ENCODE results near the gene NAA15.

NAA15 gene

DNA sequence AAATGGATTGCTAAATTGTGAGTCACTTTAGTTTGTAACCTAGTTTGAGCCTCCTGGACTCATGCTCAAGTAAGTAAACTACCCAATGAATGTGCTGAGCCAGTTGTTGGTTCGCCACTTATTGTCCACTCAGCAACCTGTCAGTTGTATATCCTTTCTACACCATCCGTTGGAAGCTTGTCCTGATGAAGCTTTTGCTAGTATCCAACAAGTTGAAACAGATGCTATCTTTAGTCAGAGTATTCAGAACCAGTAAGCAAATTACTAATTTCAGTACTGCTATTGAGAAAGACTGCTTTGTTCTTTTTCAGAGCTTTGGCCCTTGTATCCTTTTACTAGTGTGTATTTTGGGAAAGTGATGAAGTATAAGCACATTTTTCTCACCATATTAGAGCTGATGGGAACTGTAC, 4.3 kb upstream of the NAA15 start:
- H3K4me3 ChIP-seq (ENCODE audit: low read depth, low read length) = no peak overlapping the region
- DNase-seq (ENCODE audit: low read depth) = peak; percentile 48
- TF ChIP-seq POLR2A (IDR thresholded peaks at IDR 0.05; ENCODE audit: extremely low read depth, insufficient read length) = no peak
- no peak for TF ChIP-seq CTCF (IDR thresholded peaks at IDR 0.05; ENCODE audit: low read depth, low read length)
- no peak for TF ChIP-seq MYC (IDR thresholded peaks at IDR 0.05; ENCODE audit: low read depth, low read length)
- no peak for TF ChIP-seq MAX (IDR thresholded peaks at IDR 0.05; ENCODE audit: low read depth, low read length)

- DNase-seq (ENCODE audit: low read depth) = no peak
- TF ChIP-seq POLR2A (IDR thresholded peaks at IDR 0.05; ENCODE audit: extremely low read depth, insufficient read length) (no peak), MAX (IDR thresholded peaks at IDR 0.05; ENCODE audit: low read depth, low read length) (no peak), MYC (IDR thresholded peaks at IDR 0.05; ENCODE audit: low read depth, low read length) (no peak), CTCF (IDR thresholded peaks at IDR 0.05; ENCODE audit: low read depth, low read length) (no peak)
- peak overlapping the region; percentile 81 for H3K4me3 ChIP-seq (ENCODE audit: low read depth, low read length)
Observed at GRCh38 chr4:139299536-139299935, 1.8 kb upstream of the NAA15 start.

GRCh38 chr4:139300431-139301112, 733 bp upstream of the NAA15 start:
- DNase-seq (ENCODE audit: low read depth) = peak; percentile 68
- TF ChIP-seq MAX (IDR thresholded peaks at IDR 0.05; ENCODE audit: low read depth, low read length) (no peak), POLR2A (IDR thresholded peaks at IDR 0.05; ENCODE audit: extremely low read depth, insufficient read length) (no peak), CTCF (IDR thresholded peaks at IDR 0.05; ENCODE audit: low read depth, low read length) (no peak), MYC (IDR thresholded peaks at IDR 0.05; ENCODE audit: low read depth, low read length) (no peak)
- peak overlapping the region; percentile 81 for H3K4me3 ChIP-seq (ENCODE audit: low read depth, low read length)

- peak within 1 kb of the TSS; percentile 91 for H3K4me3 ChIP-seq (ENCODE audit: low read depth, low read length)
- TF ChIP-seq MAX (IDR thresholded peaks at IDR 0.05; ENCODE audit: low read depth, low read length) (peak; percentile 32; the same call in 1 of the 2 replicates), CTCF (IDR thresholded peaks at IDR 0.05; ENCODE audit: low read depth, low read length) (no peak), MYC (IDR thresholded peaks at IDR 0.05; ENCODE audit: low read depth, low read length) (no peak)
- DNase-seq (ENCODE audit: low read depth) = peak; percentile 79
Observed at GRCh38 chr4:139301821-139302611, 711 bp downstream of the NAA15 start, which contains the start of gene NDUFC1. TSS of gene NDUFC1 (minus strand) at chr4:139302477. CDS start at chr4:139295798, 6,679 bp downstream.

GRCh38 chr4:139304920-139305319, 3.6 kb downstream of the NAA15 start:
- TF ChIP-seq MYC (IDR thresholded peaks at IDR 0.05; ENCODE audit: low read depth, low read length) (no peak), POLR2A (IDR thresholded peaks at IDR 0.05; ENCODE audit: extremely low read depth, insufficient read length) (no peak), CTCF (IDR thresholded peaks at IDR 0.05; ENCODE audit: low read depth, low read length) (no peak), MAX (IDR thresholded peaks at IDR 0.05; ENCODE audit: low read depth, low read length) (no peak)
- no peak for DNase-seq (ENCODE audit: low read depth)
- peak overlapping the region; percentile 32 for H3K4me3 ChIP-seq (ENCODE audit: low read depth, low read length)
